NCI-H2081 treated with DMSO at 0.1 percent for 48 hours (cell line): ENCODE data around the gene RMC1.
"Not testable (repeated sequence)": the region's sequence is repeated elsewhere in the genome, so short reads cannot be mapped to it uniquely, and the experiment has no call there.

Experiments
- DNase-seq: peaks from one replicate; lab custom pipeline; 2025; lab: John Stamatoyannopoulos, UW

The RMC1 gene

GRCh38 chr18:23532848-23533247, 29.5 kb downstream of the RMC1 start:
- no peak for DNase-seq

- DNase-seq = no peak
These were observed 31.0 kb downstream of the RMC1 start for GRCh38 chr18:23534276-23534675.

- no peak for DNase-seq
These were observed 32.9 kb downstream of the RMC1 start for GRCh38 chr18:23536204-23536603.

GRCh38 chr18:23537274-23537673, 34.0 kb downstream of the RMC1 start:
- no peak for DNase-seq

- DNase-seq = no peak
These were observed 34.7 kb downstream of the RMC1 start for GRCh38 chr18:23538001-23538400.

- DNase-seq = no peak
These were observed 35.6 kb downstream of the RMC1 start for GRCh38 chr18:23538870-23539269.

- no peak for DNase-seq
These were observed 36.0 kb downstream of the RMC1 start for GRCh38 chr18:23539296-23539695.

- no peak for DNase-seq
These were observed 36.7 kb downstream of the RMC1 start for GRCh38 chr18:23539911-23540525.

- DNase-seq = no peak
These were observed 37.6 kb downstream of the RMC1 start for GRCh38 chr18:23540867-23541266.

- DNase-seq = no peak
These were observed 38.2 kb downstream of the RMC1 start for GRCh38 chr18:23541349-23542093.

GRCh38 chr18:23542461-23542860, 39.1 kb downstream of the RMC1 start:
- no peak for DNase-seq

- DNase-seq = no peak
These were observed 42.0 kb downstream of the RMC1 start for GRCh38 chr18:23545247-23545789.

GRCh38 chr18:23547306-23547705, 44.0 kb downstream of the RMC1 start:
- no peak for DNase-seq

- DNase-seq = no peak
These were observed 44.5 kb downstream of the RMC1 start for GRCh38 chr18:23547846-23548245.

GRCh38 chr18:23548275-23548674, 45.0 kb downstream of the RMC1 start:
- no peak for DNase-seq

GRCh38 chr18:23548719-23549118, 45.4 kb downstream of the RMC1 start:
- DNase-seq = no peak

GRCh38 chr18:23550898-23551297, 47.6 kb downstream of the RMC1 start:
- DNase-seq = no peak

GRCh38 chr18:23551978-23552377, 48.7 kb downstream of the RMC1 start:
- no peak for DNase-seq

- DNase-seq = no peak
These were observed 49.2 kb downstream of the RMC1 start for GRCh38 chr18:23552505-23552904.

GRCh38 chr18:23553887-23554286, 50.6 kb downstream of the RMC1 start:
- DNase-seq = no peak

GRCh38 chr18:23556145-23556780, 53.0 kb downstream of the RMC1 start:
- no peak for DNase-seq

- DNase-seq = not testable (repeated sequence)
These were observed 54.2 kb downstream of the RMC1 start for GRCh38 chr18:23557511-23557910.

- DNase-seq = no peak
These were observed 56.9 kb downstream of the RMC1 start for GRCh38 chr18:23560186-23560585.
